ENCODE measurements around the gene ATXN7L2. TPM values are rescaled to one million over a fixed set of nuclear protein-coding genes. Genes with fewer than 3 reads are reported as not detected.

ATXN7L2 gene
- total and polyA plus RNA-seq, 2 experiments from 2014 or later: 6.6 to 9.3 TPM

- peak; percentile 78 for DNase-seq (ENCODE audit: low spot score)
- Histone ChIP-seq H3K4me1 (ENCODE audit: insufficient read depth) (peaks cover 7% of the 10 kb centered on the region), H3K4me3 (no peak overlapping the region), H3K36me3 (replicated peaks; ENCODE audit: insufficient read depth, low read depth) (no peaks in the 10 kb centered on the region), H3K4me2 (no peak overlapping the region), H3K79me2 (peaks cover 9% of the 10 kb centered on the region), H3K9me3 (ENCODE audit: low read depth) (no peaks in the 10 kb centered on the region), H3K9me2 (replicated peaks; ENCODE audit: insufficient read depth) (no peaks in the 10 kb centered on the region), H2AFZ (no peak overlapping the region), H3K27me3 (no peaks in the 10 kb centered on the region), H4K20me1 (ENCODE audit: insufficient read depth, poor library complexity, severe bottlenecking) (no peaks in the 10 kb centered on the region), H3K27ac (no peak overlapping the region)
- 92% methylated on average over 11 of the region's 11 CpGs for WGBS (ENCODE audit: low lambda C conversion rate, missing lambda C conversion rate)
- no peak for TF ChIP-seq EZH2phosphoT487 (IDR thresholded peaks at IDR 0.05; ENCODE audit: low read depth, severe bottlenecking, unreplicated experiment)
- peak; percentile 75 for TF ChIP-seq CTCF (IDR thresholded peaks at IDR 0.05; ENCODE audit: poor library complexity)
- no peak for TF ChIP-seq EZH2 (IDR thresholded peaks at IDR 0.05; ENCODE audit: borderline replicate concordance)
Observed at GRCh38 chr1:109490029-109490933, 6.6 kb downstream of the ATXN7L2 start.

GRCh38 chr1:109490934-109491302 lies 7.2 kb downstream of the ATXN7L2 start:
- Histone ChIP-seq H3K27ac (no peak overlapping the region), H3K9me2 (replicated peaks; ENCODE audit: insufficient read depth) (no peaks in the 10 kb centered on the region), H3K9me3 (ENCODE audit: low read depth) (no peaks in the 10 kb centered on the region), H3K4me3 (no peak overlapping the region), H3K36me3 (replicated peaks; ENCODE audit: insufficient read depth, low read depth) (no peaks in the 10 kb centered on the region), H3K4me1 (ENCODE audit: insufficient read depth) (peaks cover 7% of the 10 kb centered on the region), H3K79me2 (peaks cover 14% of the 10 kb centered on the region), H2AFZ (no peak overlapping the region), H3K4me2 (no peak overlapping the region), H3K27me3 (no peaks in the 10 kb centered on the region), H4K20me1 (ENCODE audit: insufficient read depth, poor library complexity, severe bottlenecking) (no peaks in the 10 kb centered on the region)
- DNase-seq (ENCODE audit: low spot score): no peak
- 92% methylated on average over 11 of the region's 11 CpGs for WGBS (ENCODE audit: low lambda C conversion rate, missing lambda C conversion rate)
- TF ChIP-seq EZH2 (IDR thresholded peaks at IDR 0.05; ENCODE audit: borderline replicate concordance): no peak
- no peak for TF ChIP-seq CTCF (IDR thresholded peaks at IDR 0.05; ENCODE audit: poor library complexity)
- TF ChIP-seq EZH2phosphoT487 (IDR thresholded peaks at IDR 0.05; ENCODE audit: low read depth, severe bottlenecking, unreplicated experiment): no peak

GRCh38 chr1:109491372-109491771 lies 7.7 kb downstream of the ATXN7L2 start:
- Histone ChIP-seq H3K27ac (no peak overlapping the region), H4K20me1 (ENCODE audit: insufficient read depth, poor library complexity, severe bottlenecking) (no peaks in the 10 kb centered on the region), H2AFZ (no peak overlapping the region), H3K27me3 (no peaks in the 10 kb centered on the region), H3K9me3 (ENCODE audit: low read depth) (no peaks in the 10 kb centered on the region), H3K4me2 (no peak overlapping the region), H3K36me3 (replicated peaks; ENCODE audit: insufficient read depth, low read depth) (no peaks in the 10 kb centered on the region), H3K4me3 (no peak overlapping the region), H3K79me2 (peaks cover 14% of the 10 kb centered on the region), H3K4me1 (ENCODE audit: insufficient read depth) (peaks cover 7% of the 10 kb centered on the region), H3K9me2 (replicated peaks; ENCODE audit: insufficient read depth) (no peaks in the 10 kb centered on the region)
- WGBS (ENCODE audit: low lambda C conversion rate, missing lambda C conversion rate): 90% methylated on average over 8 of the region's 8 CpGs
- TF ChIP-seq EZH2phosphoT487 (IDR thresholded peaks at IDR 0.05; ENCODE audit: low read depth, severe bottlenecking, unreplicated experiment) (no peak), CTCF (IDR thresholded peaks at IDR 0.05; ENCODE audit: poor library complexity) (no peak), EZH2 (IDR thresholded peaks at IDR 0.05; ENCODE audit: borderline replicate concordance) (no peak)
- no peak for DNase-seq (ENCODE audit: low spot score)

All from hepatocyte (in vitro differentiated cells).